PC-9 (cell line): ENCODE results near the gene SFT2D1. TPM values are rescaled to one million over a fixed set of nuclear protein-coding genes. Genes with fewer than 3 reads are reported as not detected.

ENCODE experiments used
- BruUV-seq: library from RNA; stranded (reverse); fragments of 400-500 nt; replicated peaks from 2 replicates; lab custom pipeline; 2021; lab: Mats Ljungman, UMichigan
- CTCF ChIA-PET: fragments of 300-600 bp; sonication (Branson Sonifier 250); formaldehyde crosslinking; loops from one replicate; lab custom pipeline; 2022; ENCODE audit warnings: antibody characterized with exemption; lab: Charles Lee
- POLR2A ChIA-PET: fragments of 300-600 bp; sonication (Branson Sonifier 250); formaldehyde crosslinking; loops from one replicate; lab custom pipeline; 2022; ENCODE audit warnings: antibody characterized with exemption; ENCODE audit not compliant: unreplicated experiment; lab: Charles Lee
- DNase-seq, 2 experiments: peaks; one replicate each; pipeline versions ENCODE4 v3.0.0 to v3.0.0-alpha.2; 2015 to 2022; ENCODE audit warnings: mixed read lengths in 1 of 2
- H2AFZ ChIP-seq: fragments of 200-600 bp; sonication (generic); 2 replicates; pipeline ENCODE4 v1.8.1; 2017; ENCODE audit warnings: antibody characterized with exemption
- H3F3A ChIP-seq: fragments of 200-600 bp; sonication (generic); 2 replicates; pipeline ENCODE4 v1.8.1; 2017; ENCODE audit warnings: antibody characterized with exemption, mild to moderate bottlenecking, low read depth; ENCODE audit not compliant: insufficient read depth
- H3K27ac ChIP-seq: fragments of 200-600 bp; sonication (generic); 2 replicates; pipeline ENCODE4 v1.6.1; 2016; ENCODE audit warnings: mixed run types
- H3K27me3 ChIP-seq: fragments of 200-600 bp; sonication (generic); 2 replicates; pipeline ENCODE4 v1.6.1; 2016; ENCODE audit warnings: low read depth, mixed run types; ENCODE audit not compliant: insufficient read depth
- H3K36me3 ChIP-seq: fragments of 200-600 bp; sonication (generic); 2 replicates; pipeline ENCODE4 v1.6.1; 2016; ENCODE audit warnings: low read depth, mixed run types
- H3K4me1 ChIP-seq: fragments of 200-600 bp; sonication (generic); replicated peaks from 2 replicates; pipeline ENCODE4 v1.6.1; 2016; ENCODE audit warnings: mixed run types; ENCODE audit not compliant: insufficient read depth
- H3K4me2 ChIP-seq: fragments of 200-600 bp; sonication (generic); 2 replicates; pipeline ENCODE4 v1.6.1; 2017; ENCODE audit warnings: mixed run types
- H3K4me3 ChIP-seq: fragments of 200-600 bp; sonication (generic); 2 replicates; pipeline ENCODE4 v1.6.1; 2016; ENCODE audit warnings: mixed run types
- H3K79me2 ChIP-seq: fragments of 200-600 bp; sonication (generic); 2 replicates; pipeline ENCODE4 v1.6.1; 2017; ENCODE audit warnings: low read depth, mixed run types
- H3K9me2 ChIP-seq: fragments of 200-600 bp; sonication (generic); 2 replicates; pipeline ENCODE4 v1.8.1; 2017; ENCODE audit warnings: mild to moderate bottlenecking; ENCODE audit not compliant: insufficient read depth
- H3K9me3 ChIP-seq: fragments of 200-600 bp; sonication (generic); 2 replicates; pipeline ENCODE4 v1.8.1; 2016; ENCODE audit warnings: low read depth; ENCODE audit not compliant: insufficient read depth
- H4K20me1 ChIP-seq: fragments of 200-600 bp; sonication (generic); 2 replicates; pipeline ENCODE4 v1.8.1; 2017; ENCODE audit not compliant: insufficient read depth
- EZH2 ChIP-seq: fragments of 200-600 bp; sonication (generic); IDR thresholded peaks from 2 replicates; pipeline ENCODE4 v1.8.0; 2017; ENCODE audit warnings: antibody characterized with exemption, low read depth
- intact Hi-C: fragments of 100-400 bp; cut with micrococcal nuclease; formaldehyde crosslinking; loops from one replicate; pipeline ENCODE4 v1.10.0; 2022; ENCODE audit not compliant: unreplicated experiment
- total RNA-seq: library from RNA; stranded (reverse); gene quantifications from 2 replicates; pipeline ENCODE4 v1.2.3, GENCODE V29; 2021
- TF ChIP-seq, protein P1 (sequence below): fragments of 200-600 bp; sonication (generic); conservative IDR thresholded peaks from 2 replicates; pipeline ENCODE4 v1.6.1; 2017; ENCODE audit warnings: mixed run types, antibody characterized with exemption, mild to moderate bottlenecking, moderate library complexity

The SFT2D1 gene
- total RNA-seq, 1 experiment from 2014 or later, result 39.9 TPM

GRCh38 chr6:166382933-166383801 is 40.8 kb upstream of the SFT2D1 start, which contains the start of gene MPC1:
Gene MPC1 (minus strand): TSS chr6:166382940. CDS start chr6:166382876, 64 bp downstream.
- H3K4me1 ChIP-seq, result 0 out of 2 replicates have a peak, but pooled peaks cover 5% of the 10 kb centered on the region
- peak within 1 kb of the TSS; percentile 97 for H3K4me3 ChIP-seq
- TF ChIP-seq EZH2, result no peak
- TF ChIP-seq, protein P1, sequence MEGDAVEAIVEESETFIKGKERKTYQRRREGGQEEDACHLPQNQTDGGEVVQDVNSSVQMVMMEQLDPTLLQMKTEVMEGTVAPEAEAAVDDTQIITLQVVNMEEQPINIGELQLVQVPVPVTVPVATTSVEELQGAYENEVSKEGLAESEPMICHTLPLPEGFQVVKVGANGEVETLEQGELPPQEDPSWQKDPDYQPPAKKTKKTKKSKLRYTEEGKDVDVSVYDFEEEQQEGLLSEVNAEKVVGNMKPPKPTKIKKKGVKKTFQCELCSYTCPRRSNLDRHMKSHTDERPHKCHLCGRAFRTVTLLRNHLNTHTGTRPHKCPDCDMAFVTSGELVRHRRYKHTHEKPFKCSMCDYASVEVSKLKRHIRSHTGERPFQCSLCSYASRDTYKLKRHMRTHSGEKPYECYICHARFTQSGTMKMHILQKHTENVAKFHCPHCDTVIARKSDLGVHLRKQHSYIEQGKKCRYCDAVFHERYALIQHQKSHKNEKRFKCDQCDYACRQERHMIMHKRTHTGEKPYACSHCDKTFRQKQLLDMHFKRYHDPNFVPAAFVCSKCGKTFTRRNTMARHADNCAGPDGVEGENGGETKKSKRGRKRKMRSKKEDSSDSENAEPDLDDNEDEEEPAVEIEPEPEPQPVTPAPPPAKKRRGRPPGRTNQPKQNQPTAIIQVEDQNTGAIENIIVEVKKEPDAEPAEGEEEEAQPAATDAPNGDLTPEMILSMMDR, result no peak
- H3K27me3 ChIP-seq, result no peaks in the 10 kb centered on the region
- ChIA-PET POLR2A (no interaction called here), CTCF (no interaction called here)
- H3K9me3 ChIP-seq, result no peaks in the 10 kb centered on the region
- H3K4me2 ChIP-seq, result peak within 1 kb of the TSS; percentile 97
- intact Hi-C loops, result loop anchor here (2.0 to 5.0 kb wide), 4 partner anchors 40 to 616 kb away; partner anchors contain the start of genes CEP43, RPS6KA2 and SFT2D1
- TSS peak; percentile 52 for BruUV-seq
- no peaks in the 10 kb centered on the region for H3K79me2 ChIP-seq
- peak within 1 kb of the TSS; percentile 80 for H3K27ac ChIP-seq
- peak within 1 kb of the TSS; percentile 94 for H2AFZ ChIP-seq
- no peaks in the 10 kb centered on the region for H4K20me1 ChIP-seq
- H3F3A ChIP-seq, result peaks cover 18% of the 10 kb centered on the region
- peak; percentile 80 to 93 for DNase-seq
- H3K9me2 ChIP-seq, result no peaks in the 10 kb centered on the region
- H3K36me3 ChIP-seq, result no peaks in the 10 kb centered on the region

GRCh38 chr6:166382500-166382932 is 40.2 kb upstream of the SFT2D1 start:
- no peaks in the 10 kb centered on the region for H3K9me2 ChIP-seq
- H2AFZ ChIP-seq, result peak overlapping the region; percentile 83
- TF ChIP-seq, protein P1, result no peak
- no peak for TF ChIP-seq EZH2
- POLR2A ChIA-PET, result no interaction called here
- DNase-seq, result no peak
- H3K4me2 ChIP-seq, result peak overlapping the region; percentile 97
- no peaks in the 10 kb centered on the region for H3K36me3 ChIP-seq
- peaks cover 18% of the 10 kb centered on the region for H3F3A ChIP-seq
- no peaks in the 10 kb centered on the region for H3K79me2 ChIP-seq
- H3K4me1 ChIP-seq, result 0 out of 2 replicates have a peak, but pooled peaks cover 5% of the 10 kb centered on the region
- no peak overlapping the region for H3K27ac ChIP-seq
- intact Hi-C loops, result loop anchor here (2.0 to 5.0 kb wide), 4 partner anchors 40 to 616 kb away; partner anchors contain the start of genes CEP43, RPS6KA2 and SFT2D1
- no peaks in the 10 kb centered on the region for H3K9me3 ChIP-seq
- no TSS peak for BruUV-seq
- no peaks in the 10 kb centered on the region for H3K27me3 ChIP-seq
- peak overlapping the region; percentile 97 for H3K4me3 ChIP-seq
- CTCF ChIA-PET, result no interaction called here
- no peaks in the 10 kb centered on the region for H4K20me1 ChIP-seq

DNA sequence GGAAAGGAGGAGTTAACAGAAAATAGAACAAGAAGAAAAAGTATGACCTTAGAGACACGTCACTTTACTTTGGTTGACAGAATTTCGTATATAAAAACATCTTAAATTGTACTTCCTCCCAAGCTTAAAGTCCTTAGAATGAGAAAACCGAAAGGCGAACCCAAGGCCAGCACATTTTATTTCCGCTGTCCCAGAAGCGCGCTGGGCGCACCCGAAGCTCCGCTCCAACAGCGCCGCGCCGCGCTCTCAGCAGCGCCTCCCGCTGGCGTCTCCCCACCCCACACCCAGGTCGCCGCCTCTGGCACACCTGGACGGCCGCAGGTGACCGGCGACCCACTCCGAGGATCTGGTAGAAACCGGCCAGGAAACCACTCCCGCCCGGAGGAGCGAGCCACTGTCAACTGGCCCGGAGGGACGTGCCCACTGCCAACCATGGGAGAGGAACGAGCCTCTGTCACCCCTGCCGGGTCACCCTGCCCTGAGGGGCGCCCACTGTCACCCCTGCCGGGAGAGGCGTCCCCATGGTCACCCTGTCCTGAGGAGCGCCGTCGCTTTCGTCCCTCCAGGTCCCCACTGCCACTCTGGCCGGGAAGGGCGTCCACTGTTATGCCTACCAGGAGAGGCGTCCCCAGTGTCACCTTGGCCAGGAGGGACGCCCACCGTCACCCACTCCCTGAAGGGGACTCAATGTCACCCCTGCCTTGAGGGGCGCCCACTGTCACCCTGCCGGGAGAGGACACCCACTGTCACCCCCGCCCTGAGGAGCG is 39.6 kb upstream of the SFT2D1 start:
- no TSS peak for BruUV-seq
- ChIA-PET POLR2A (no interaction called here), CTCF (no interaction called here)
- no peaks in the 10 kb centered on the region for H3K36me3 ChIP-seq
- H3K79me2 ChIP-seq, result no peaks in the 10 kb centered on the region
- peak overlapping the region; percentile 83 for H2AFZ ChIP-seq
- H4K20me1 ChIP-seq, result no peaks in the 10 kb centered on the region
- no peak overlapping the region for H3K27ac ChIP-seq
- H3F3A ChIP-seq, result peaks cover 18% of the 10 kb centered on the region
- intact Hi-C loops, result loop anchor here (2.0 to 5.0 kb wide), 4 partner anchors 39 to 617 kb away; partner anchors contain the start of genes CEP43, RPS6KA2 and SFT2D1
- DNase-seq, result peak in 1 of 2 experiments; percentile 76
- no peaks in the 10 kb centered on the region for H3K9me3 ChIP-seq
- H3K27me3 ChIP-seq, result no peaks in the 10 kb centered on the region
- TF ChIP-seq, protein P1, result peak; percentile 84
- no peak for TF ChIP-seq EZH2
- H3K4me2 ChIP-seq, result peak overlapping the region; percentile 97
- H3K9me2 ChIP-seq, result no peaks in the 10 kb centered on the region
- H3K4me3 ChIP-seq, result peak overlapping the region; percentile 97
- H3K4me1 ChIP-seq, result 0 out of 2 replicates have a peak, but pooled peaks cover 5% of the 10 kb centered on the region
